Activated CD4-positive, alpha-beta T cell treated with anti-CD3 and anti-CD28 coated beads for 1 hour (primary cell): ENCODE data around the gene PARP3.

Source experiments
- DNase-seq: peaks from one replicate; pipeline ENCODE4 v3.0.0-alpha.2; 2020

PARP3 gene

DNA sequence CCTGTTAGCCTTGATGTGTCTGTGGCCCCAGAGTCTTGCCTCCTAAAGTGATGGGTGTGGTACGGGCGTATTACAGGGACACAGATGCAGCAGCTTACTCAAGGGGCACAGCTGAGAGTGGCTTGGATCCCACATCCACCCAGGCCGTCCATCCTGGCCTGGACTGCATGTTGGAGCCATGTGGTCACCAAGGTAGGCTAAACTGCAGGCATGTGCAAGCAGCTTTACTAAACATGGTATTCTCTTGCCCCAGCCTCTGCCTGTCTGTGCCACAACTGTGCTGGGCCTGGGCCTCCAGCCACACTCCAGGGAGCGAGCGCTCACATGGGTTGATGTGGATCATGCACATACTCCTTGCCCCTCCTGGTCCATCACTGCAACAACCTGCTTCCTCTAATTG is 7.0 kb downstream of the PARP3 start:
- DNase-seq: no peak

DNA sequence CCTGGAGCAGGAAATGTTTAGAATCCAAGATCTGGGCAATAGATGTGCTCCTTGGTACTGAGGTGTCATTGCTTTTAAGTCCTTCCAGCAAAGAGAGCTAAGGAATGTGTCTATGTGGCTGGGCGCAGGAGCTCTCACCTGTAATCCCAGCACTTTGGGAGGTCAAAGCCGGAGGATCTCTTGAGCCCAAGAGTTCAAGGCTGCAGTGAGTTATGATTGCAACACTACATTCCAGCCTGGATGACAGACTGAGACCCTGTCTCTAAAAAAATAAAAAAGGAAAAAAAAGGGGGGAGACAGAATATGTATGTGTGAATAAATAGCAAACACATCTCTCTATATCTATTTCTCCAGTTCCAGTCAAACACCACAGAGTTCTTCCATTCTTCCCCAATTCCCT is 8.7 kb downstream of the PARP3 start:
- no peak for DNase-seq

DNA sequence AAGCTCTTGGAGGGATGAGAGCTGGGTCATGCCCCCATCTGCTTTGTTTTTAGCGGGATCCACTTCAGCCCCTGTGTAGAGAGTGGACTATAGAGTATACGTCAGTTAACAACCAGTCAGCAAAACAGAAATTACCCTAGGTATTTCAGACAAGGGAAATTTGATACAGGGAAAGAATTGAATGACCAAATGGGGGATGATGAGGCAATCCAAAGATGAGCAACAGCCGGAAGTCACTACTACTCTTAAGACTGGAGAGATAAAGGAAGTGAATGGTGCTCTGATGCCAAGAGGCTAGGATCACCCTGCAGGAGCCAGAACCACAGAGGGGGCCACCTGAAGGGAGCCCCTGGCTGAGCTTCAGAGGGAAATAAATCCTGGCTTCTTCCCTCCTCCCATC is 11.3 kb downstream of the PARP3 start:
- no peak for DNase-seq

DNA sequence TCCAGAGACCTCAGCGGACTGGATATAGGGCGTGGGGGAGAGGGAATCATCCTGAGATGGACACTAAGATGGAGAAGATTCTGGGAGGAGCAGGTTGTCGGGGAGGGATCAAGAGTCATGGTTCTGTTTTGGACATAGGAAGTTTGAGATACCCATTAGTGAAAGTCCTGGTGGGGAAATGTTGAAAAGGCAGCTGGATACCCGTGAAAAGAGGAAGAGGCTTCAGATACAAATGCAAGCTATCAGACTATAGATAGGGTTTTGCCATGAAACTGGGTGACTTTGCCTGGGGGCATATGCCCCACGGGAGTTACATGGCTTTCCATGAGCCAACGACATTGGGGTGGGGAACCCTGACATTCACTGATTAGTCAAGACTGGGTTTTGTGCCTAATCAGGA is 11.9 kb downstream of the PARP3 start:
- DNase-seq: no peak

DNA sequence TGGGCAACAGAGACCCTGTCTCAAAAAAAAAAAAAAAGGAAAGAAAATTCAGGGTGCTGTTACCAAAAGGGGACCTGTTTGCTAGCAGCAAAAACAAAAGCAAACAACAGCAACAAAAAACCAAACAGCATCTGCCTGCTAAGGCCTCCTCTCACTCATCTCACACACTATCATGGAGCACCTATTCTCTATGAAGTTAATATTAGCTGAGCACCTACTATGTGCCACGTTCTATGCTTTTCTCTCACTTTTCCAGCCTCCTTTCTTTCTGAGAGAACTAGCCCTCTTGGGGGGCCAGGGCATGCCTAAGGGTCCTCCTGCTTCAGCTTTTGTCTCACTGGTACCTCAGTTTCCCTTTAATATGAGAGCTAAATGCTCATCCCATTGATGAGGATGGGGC is 12.6 kb downstream of the PARP3 start:
- DNase-seq: no peak

DNA sequence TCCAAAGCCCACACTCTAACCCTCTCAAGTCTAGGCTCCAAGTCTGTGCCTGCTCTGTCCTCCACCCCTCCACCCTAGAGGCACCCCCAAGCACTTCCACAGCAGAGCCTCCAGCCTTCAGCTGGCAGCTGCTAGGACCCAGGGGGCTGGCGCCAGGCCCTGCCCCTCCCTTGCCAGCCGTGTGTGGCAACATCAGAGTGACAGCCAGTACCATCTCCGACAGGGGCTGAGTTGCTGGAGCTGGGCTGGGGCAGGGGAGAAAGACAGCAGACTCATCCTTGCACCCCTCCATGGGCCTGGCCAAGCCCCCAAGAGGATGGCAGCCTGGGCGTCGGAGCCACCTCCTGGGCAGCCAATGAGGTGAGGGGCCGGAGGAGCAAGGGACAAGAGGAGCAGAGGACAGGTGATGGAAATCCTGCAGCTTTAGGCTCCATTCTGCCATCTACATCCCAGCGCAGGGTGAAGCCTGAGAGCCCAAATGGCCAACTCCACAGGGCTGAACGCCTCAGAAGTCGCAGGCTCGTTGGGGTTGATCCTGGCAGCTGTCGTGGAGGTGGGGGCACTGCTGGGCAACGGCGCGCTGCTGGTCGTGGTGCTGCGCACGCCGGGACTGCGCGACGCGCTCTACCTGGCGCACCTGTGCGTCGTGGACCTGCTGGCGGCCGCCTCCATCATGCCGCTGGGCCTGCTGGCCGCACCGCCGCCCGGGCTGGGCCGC is 13.2 kb downstream of the PARP3 start, which contains the start of gene GPR62:
TSS of gene GPR62 (plus strand) at position 207 of the 718 bp plus-strand sequence. CDS start at position 479, 272 bp downstream.
- no peak for DNase-seq

DNA sequence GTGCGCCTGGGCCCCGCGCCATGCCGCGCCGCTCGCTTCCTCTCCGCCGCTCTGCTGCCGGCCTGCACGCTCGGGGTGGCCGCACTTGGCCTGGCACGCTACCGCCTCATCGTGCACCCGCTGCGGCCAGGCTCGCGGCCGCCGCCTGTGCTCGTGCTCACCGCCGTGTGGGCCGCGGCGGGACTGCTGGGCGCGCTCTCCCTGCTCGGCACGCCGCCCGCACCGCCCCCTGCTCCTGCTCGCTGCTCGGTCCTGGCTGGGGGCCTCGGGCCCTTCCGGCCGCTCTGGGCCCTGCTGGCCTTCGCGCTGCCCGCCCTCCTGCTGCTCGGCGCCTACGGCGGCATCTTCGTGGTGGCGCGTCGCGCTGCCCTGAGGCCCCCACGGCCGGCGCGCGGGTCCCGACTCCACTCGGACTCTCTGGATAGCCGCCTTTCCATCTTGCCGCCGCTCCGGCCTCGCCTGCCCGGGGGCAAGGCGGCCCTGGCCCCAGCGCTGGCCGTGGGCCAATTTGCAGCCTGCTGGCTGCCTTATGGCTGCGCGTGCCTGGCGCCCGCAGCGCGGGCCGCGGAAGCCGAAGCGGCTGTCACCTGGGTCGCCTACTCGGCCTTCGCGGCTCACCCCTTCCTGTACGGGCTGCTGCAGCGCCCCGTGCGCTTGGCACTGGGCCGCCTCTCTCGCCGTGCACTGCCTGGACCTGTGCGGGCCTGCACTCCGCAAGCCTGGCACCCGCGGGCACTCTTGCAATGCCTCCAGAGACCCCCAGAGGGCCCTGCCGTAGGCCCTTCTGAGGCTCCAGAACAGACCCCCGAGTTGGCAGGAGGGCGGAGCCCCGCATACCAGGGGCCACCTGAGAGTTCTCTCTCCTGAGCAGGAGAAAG is 14.0 kb downstream of the PARP3 start:
- DNase-seq: no peak

DNA sequence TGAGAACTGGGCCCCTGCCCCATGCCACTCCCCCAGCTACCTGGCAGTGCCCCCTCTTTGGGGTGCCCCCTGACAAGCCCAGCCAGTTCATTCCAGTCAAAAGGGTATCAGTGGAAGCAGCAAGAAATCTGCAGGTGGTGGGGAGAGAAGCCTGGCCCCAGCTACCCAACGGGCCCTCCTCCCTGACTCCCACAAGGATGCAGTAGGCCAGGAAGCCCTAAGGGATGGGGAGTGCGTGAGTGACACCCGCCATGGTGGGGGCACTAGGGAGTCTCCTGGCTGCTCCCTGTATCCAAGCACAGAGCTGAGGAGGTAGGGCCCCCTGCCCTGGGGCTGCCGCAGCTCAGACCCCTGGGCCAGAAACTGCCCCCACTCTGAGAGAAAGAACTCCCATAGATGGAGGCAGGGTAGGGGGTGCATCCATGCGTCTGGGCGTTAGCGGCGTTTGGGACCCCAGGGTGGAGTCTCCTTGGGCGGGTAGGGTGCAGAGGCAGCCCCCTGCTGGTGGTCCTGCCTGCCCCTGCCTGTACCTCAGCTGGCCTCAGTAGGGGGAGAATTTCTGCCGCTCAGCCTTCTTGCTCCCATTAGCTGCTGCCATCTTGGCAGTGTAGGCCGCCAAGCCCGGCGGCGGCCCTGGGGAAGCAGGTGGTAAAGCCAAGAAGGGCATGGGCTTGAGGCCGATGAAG is 15.5 kb downstream of the PARP3 start:
- DNase-seq: no peak

DNA sequence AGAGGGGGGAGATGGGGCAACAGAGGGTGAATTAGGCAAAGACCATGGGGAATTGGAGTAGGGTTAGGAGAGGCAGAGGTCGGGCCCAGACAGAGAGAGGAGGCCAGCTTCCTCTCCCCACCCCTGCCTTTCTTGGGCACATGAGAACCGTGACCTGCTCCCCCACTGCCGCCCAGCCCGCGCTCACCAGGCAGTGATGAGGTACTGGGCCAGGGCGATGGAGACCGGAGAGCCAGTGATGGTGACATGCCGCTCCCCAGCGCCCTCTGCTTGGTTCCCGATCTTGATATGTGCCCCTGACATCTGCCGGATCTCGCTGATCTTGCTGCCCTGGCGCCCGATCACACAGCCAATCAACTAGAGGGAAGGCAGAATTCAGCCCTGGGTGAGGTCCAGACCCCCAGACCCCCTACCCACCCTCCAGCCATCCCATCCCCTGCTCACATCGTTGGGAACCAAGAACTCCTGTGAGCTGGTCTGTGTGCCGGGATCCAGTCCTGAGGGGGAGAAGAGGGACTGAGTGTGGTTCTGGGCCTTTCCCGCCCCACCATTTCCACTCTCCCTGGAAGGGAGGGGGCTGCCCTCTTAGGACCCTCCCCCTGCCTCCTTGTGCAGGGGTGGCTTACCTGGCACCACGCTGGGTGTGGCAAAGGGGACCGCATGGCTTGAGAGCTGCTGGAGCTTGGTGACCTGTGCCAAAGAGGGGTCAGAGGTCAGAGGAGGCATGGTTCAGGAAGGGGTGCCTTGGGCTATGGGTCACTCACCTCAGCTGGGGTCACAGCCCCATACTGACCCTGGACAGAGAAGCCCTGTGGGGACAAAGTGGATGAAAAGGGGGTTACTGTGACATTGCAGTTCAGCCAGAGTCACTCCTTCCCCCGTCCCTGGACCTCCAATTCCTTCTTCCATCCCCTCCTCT is 16.7 kb downstream of the PARP3 start:
- DNase-seq: no peak

DNA sequence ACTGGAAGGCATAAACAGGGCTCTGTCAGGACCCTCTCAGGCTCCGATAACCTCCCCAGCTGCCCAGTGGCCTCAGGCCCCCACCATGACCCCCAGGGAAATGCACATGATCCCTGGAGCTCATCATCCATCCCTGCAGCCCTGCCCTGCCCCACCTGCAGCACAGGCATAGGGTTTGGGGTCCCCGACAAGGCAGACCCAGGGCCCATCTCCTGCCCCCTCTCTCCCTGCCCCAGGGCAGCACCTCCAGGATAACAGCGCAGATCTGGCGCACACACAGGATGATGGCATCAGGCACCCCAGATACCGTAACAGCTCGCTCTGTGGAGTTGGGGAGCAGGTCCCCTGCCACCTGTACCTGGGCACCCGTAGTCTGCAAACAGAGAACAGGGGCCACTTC is 17.5 kb downstream of the PARP3 start:
- no peak for DNase-seq

DNA sequence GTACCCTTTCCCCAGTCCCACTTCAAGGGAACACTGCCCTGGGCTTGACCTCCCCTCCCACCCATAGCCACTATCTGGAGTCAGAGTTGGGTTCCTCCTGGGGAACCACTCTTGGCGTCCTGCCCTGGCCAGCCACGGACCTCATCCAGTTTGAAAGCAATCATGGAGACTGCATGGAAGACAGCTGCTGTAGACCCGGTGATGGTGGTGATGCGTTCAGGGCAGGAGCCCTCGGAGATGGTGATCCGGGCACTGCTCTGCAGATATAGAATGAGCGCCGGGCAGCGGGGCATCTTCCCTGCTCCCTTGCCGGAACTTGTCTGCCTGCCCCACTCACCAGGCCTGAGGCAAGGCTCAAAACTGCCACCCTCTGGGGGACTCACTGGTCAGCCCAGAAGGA is 18.2 kb downstream of the PARP3 start:
- DNase-seq: no peak

DNA sequence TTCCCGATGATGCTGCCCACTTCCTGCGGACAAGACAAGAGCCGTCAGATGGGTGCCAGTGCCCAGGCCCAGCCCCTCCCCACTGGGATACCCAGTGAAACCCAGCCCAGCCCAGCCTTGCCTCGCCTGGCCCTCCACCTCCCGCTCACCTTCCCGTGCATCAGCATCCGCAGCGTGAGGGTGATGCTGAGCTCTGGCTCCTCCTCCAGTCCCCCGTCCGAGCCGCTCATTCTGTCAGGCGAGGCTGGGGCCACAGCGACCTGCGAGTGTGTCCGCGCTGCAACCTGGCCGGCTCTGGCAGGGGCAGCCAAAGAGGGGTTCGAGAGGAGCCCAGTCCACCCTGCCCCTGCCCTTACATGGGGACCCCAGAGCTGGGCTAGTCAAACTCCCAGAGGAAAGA is 18.8 kb downstream of the PARP3 start:
- DNase-seq: no peak

DNA sequence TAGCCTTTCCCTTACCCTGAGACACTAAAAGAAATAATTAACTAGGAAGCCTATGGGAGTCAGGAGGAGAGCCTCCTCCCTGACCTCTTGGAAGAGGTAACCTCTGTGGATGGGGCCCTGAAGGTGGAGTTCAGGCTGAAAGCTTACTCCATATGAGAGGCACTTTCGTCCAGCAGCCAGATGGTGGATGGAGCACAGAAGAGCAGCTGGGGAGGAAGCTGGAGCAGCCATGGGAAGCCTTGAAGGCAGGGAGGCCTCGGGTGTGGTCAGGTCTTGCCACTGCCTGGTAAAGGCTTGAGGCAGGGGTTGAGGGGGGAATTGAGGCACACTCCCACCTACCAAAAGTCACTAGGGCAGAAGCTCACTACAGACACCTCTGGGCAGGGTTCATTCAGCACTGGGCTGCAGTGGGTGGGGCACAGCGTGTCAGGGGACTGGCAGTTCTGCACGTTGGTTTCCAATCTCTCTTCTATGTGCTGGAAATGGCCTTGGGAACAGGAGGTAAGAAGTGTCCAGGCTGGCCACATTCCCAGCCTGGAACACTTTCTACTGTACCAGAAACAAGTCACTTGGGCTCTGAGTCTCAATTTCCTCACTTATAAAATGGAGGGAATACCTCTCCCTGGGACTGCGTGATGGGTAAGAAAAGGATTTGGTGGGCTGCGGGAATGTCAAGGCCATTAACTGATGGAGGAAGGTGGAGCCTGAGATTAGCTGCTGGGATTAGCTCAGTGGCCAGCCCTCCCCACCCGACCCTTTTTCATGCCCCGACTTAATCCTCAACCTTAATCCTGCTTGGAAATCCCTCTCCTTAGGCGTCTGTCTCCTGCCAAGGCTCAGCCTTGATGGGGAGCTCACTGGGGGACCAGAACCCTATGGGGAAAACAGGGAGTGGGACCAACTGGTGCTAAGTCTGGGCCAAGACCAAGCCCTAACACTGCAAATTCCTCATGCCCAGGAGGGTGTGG is 19.7 kb downstream of the PARP3 start:
- no peak for DNase-seq

DNA sequence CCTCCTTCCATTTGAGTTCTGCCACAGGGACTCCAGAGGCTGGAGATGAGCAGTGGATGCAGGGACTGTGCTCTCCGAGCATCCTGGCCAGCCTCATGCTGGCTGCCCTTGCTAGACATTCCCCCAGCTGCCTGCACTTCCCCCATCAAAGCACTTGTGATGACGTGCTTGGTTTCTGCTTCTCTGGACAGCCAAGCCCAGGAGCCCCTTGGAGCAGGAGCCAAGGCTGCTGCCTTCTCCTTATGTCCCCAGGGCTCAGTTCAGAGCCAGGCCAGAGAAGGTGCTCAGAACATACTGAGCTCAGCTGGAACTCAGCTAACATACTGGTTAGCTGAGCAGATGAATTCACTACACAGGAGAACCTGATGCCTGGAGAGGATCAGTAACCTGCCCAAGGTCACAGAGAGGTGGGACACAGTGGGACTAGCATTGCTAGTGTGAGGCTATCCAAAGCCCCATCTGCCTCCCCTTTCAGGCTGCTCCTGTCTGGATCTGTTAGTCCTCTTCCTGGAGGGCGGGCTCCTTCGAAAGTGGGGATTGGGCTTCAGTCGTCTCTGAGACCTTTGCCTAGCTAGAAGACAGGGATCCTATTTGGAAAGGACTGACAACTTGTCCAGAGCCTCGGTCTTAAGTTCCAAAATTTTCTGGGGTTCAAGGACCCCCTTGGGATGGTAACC is 20.8 kb downstream of the PARP3 start:
- no peak for DNase-seq

DNA sequence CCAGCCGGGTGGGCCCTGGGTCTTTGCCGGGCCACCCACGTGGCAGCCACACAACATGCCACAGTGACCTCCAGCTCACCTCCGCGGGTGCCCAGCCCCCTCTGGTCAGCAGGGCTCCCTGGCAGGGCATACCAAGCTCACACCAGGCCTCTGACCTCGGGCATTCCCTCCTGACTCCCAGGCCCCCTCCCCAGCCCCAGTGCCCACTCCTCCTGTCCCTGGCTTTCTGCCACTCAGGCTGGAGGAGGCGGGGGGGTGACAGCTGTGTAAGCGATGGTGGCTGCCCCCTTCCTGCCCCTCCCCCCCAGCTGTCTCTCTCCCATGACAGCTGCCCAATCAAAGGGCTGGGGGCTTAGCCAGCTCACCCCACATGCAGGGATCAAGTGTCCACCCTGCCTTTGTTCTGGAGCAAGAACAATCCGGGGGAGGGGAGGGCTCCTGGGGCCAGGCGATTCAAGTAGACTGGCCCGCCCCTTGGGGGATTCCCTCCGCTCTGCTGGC is 21.8 kb downstream of the PARP3 start:
- no peak for DNase-seq

DNA sequence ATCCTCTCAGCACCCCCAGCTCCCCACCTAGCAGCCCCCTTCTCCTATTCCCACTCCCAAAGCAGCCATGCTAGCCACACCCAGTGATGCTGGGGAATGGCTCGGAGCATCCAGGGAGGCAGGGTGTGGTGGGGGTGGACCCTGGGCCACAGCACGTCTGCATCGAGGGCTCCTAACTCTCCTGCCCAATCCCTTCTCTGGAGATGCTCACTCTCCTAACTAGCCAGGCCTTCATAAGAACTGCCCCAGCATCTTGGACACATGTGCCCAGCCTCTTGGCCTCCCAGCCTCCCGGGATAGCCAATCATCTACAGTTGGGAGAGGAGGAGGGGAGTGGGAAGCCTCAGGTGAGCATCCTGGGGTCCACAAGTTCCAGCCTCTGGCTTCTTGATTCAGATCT is 22.4 kb downstream of the PARP3 start:
- no peak for DNase-seq

DNA sequence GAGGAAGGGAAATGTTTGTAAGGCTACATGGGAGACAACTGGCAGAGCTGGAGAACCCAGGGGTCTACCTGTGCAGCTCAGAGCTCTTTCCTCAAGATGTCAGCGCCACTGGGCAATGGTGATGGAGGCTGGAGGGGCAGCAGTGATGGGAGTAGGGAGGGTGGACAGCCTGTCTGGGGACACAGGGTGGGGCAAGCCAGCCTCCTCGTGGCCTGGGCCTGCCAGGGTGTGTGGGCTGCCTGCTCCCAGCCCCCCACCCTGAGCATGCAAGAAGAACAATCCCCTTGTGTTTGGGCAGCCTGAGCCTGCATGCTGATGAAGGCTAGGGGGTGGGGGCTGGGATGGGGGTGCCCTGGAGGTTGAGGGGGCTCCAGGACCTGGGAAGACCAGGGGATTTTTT is 23.9 kb downstream of the PARP3 start:
- no peak for DNase-seq

DNA sequence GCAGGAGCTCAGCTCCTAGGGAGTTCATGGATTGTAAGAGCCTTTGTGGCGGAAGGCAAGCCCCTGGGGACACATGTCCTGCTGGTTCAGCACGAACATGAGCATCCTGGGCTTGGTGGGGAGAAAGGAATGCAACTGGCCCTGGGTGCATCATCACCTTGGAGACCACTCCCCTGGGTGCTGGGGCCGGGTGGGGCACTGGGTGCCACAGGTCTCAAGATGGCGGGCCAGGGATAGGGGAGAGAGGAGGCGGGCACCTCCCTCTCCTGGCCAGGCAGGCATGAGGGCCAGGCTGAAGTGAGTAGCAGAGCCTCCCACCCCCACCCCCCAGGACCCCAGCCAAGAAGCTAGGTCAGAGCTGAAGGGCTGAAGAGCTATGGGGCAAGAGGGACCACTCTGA is 24.3 kb downstream of the PARP3 start:
- no peak for DNase-seq

DNA sequence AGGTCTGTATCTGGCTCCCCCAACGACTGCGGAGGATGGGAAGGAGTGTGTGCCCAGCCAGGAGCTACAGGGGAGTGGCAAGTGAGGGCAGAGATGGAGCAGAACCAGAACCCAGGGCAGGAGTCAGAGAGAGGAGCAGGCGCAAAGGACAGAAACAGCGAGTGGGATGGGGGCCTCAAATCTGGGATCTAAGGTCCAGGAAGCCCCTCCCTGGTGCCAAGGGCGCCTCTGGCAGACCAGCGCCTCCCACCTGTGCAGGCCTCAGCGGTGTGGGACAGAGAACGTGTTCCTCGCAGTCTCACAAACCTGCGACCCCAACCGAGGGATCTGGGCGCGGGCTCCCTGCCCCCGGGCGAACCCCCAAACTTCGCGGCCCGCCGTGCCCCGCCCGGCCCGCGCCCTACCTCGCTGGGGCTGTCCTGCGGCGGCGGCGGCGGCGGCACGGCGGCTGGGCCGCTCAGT is 24.8 kb downstream of the PARP3 start:
- no peak for DNase-seq

DNA sequence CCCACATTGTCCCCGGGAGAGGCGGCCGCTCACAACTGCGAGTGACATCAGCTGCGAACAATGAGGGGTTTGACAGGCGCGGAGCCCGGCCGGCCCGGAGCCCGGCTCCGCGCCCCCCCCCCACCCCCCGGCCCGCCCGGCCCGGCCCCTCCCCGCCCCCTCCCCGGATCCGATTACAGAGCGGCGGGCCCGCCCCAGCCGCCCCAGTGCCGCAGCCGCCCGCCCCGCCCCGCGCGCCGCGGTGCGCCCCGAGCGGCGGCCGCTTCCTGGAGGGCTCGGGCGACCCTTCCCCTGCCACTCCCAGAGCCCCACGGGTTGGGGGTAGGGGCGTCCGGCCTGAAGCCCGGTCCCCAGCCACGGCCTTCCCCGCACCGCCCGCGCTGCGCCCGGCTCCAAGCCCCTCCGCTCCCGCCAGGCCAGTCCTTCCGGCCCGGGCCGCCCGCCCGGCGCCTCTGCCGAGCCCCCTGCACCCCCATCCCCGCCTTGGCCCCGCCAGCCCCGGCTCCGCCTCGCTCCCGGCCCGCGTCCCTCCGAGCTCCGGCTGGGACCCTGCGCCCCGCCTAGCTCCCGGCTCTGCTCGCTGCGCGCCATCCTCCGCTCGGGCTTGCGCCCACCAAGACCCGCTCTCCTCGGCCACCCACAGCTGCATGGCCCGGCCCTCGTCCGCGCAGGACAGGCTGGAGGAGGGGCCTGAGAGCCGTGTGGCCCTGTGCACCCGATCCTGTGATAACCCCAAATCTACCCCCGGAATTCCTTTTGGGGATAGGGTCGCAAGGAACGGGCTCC is 25.4 kb downstream of the PARP3 start, which contains the start of gene PCBP4:
TSS of gene PCBP4 (minus strand) at position 71 of the 786 bp plus-strand sequence. CDS start 6,214 bp downstream, outside the sequence.
- no peak for DNase-seq
